AG04450 (cell line): Measurements from ENCODE around the gene DST. TPM values are rescaled to one million over a fixed set of nuclear protein-coding genes. Genes with fewer than 3 reads are reported as not detected.

ENCODE experiments used
- CTCF ChIA-PET: fragments of 300-600, 350-600 bp; formaldehyde crosslinking; extraction: SDS; loops from one replicate; lab custom pipeline; 2022; ENCODE audit warnings: antibody characterized with exemption, inconsistent platforms; lab: Charles Lee
- POLR2A ChIA-PET: fragments of 350-600 bp; formaldehyde crosslinking; extraction: SDS; loops from one replicate; lab custom pipeline; 2021; ENCODE audit warnings: antibody characterized with exemption, inconsistent platforms; lab: Yijun Ruan, JAX
- DNase-seq: peaks from one replicate; pipeline ENCODE4 v3.0.0-alpha.2; 2011; ENCODE audit warnings: low read depth, low spot score
- H3K27ac ChIP-seq: one replicate; pipeline ENCODE4 v1.5.1; 2012; ENCODE audit warnings: low read depth, low read length, control low read depth
- H3K27me3 ChIP-seq: one replicate; pipeline ENCODE4 v1.6.0; 2012; ENCODE audit warnings: low read length; ENCODE audit not compliant: control insufficient read depth, insufficient read depth
- H3K4me3 ChIP-seq: 2 replicates; pipeline ENCODE4 v1.5.1; 2011; ENCODE audit warnings: mild to moderate bottlenecking, low read depth, low read length, control low read depth
- H3K9me3 ChIP-seq: 2 replicates; pipeline ENCODE4 v1.5.1; 2012; ENCODE audit warnings: low read length; ENCODE audit not compliant: control insufficient read depth, insufficient read depth
- CTCF ChIP-seq: IDR thresholded peaks from 2 replicates; pipeline ENCODE4 v1.5.1; 2011; ENCODE audit warnings: low read depth, low read length, control low read depth, inconsistent platforms
- polyA plus RNA-seq: library from polyadenylated mRNA; depleted of rRNA; stranded (reverse); fragments of >200 nt; gene quantifications from 2 replicates; pipeline ENCODE4 v1.2.3, GENCODE V29; 2011

DST gene
- polyA plus RNA-seq, 1 experiment = 163 TPM

GRCh38 chr6:56419191-56419590 lies 223.5 kb downstream of the DST start:
- no peak overlapping the region for H3K4me3 ChIP-seq
- DNase-seq = no peak
- no peak overlapping the region for H3K27ac ChIP-seq
- H3K27me3 ChIP-seq = no peaks in the 10 kb centered on the region
- TF ChIP-seq CTCF = no peak
- CTCF ChIA-PET = interaction anchor here (1.2 to 1.6 kb wide), 2 partner anchors 18 to 174 kb away, joined by 3 to 4 read pairs; no protein-coding TSS in a partner anchor
- POLR2A ChIA-PET = no interaction called here
- H3K9me3 ChIP-seq = no peaks in the 10 kb centered on the region

GRCh38 chr6:56417823-56418222 lies 224.9 kb downstream of the DST start:
- ChIA-PET POLR2A (interaction anchor here (0.6 kb wide), 1 partner anchor 68 kb away, joined by 4 read pairs; no protein-coding TSS in a partner anchor), CTCF (no interaction called here)
- Histone ChIP-seq H3K4me3 (no peak overlapping the region), H3K27ac (no peak overlapping the region), H3K27me3 (no peaks in the 10 kb centered on the region), H3K9me3 (no peaks in the 10 kb centered on the region)
- no peak for TF ChIP-seq CTCF
- no peak for DNase-seq

GRCh38 chr6:56416247-56416646 lies 226.4 kb downstream of the DST start:
- CTCF ChIA-PET = no interaction called here
- H3K27ac ChIP-seq = no peak overlapping the region
- H3K27me3 ChIP-seq = no peaks in the 10 kb centered on the region
- POLR2A ChIA-PET = no interaction called here
- H3K9me3 ChIP-seq = no peaks in the 10 kb centered on the region
- DNase-seq = no peak
- H3K4me3 ChIP-seq = no peak overlapping the region
- no peak for TF ChIP-seq CTCF

- ChIA-PET CTCF (no interaction called here), POLR2A (no interaction called here)
- no peak for DNase-seq
- Histone ChIP-seq H3K4me3 (no peak overlapping the region), H3K9me3 (no peaks in the 10 kb centered on the region), H3K27ac (no peak overlapping the region), H3K27me3 (no peaks in the 10 kb centered on the region)
- TF ChIP-seq CTCF = no peak
These were observed 233.7 kb downstream of the DST start for GRCh38 chr6:56408976-56409375.
